GM18907 (cell line): ENCODE results near the gene CAMK2D.
A peak's percentile ranks its signal among the peaks of the same experiment; 100 is the strongest.
"Not testable (repeated sequence)": the region's sequence is repeated elsewhere in the genome, so short reads cannot be mapped to it uniquely, and the experiment has no call there.

Experiments used
- ATAC-seq: cut with Tn5 transposase; IDR thresholded peaks from one replicate; pipeline ENCODE4 v1.9.1; 2021; ENCODE audit warnings: mild to moderate bottlenecking, moderate library complexity; ENCODE audit not compliant: unreplicated experiment

CAMK2D gene

DNA sequence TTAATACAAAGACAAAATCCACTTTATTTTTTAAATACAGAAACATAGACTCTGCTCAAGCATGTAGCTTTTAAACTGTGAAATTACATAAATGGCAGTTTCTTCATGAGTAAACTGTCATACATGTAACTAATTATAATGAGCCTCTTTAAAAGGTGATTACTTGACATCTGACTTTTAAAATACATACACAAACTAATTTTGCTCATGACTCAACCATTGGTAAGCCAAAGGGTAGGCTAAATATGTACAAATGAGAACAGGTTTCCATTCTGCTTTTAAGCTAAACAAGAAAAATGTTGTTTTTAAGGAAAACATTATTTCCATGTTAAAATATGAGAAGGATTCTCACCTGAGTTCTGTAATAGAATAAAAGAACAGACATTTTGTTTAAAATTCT is 27.9 kb downstream of the CAMK2D start:
- ATAC-seq = no peak

DNA sequence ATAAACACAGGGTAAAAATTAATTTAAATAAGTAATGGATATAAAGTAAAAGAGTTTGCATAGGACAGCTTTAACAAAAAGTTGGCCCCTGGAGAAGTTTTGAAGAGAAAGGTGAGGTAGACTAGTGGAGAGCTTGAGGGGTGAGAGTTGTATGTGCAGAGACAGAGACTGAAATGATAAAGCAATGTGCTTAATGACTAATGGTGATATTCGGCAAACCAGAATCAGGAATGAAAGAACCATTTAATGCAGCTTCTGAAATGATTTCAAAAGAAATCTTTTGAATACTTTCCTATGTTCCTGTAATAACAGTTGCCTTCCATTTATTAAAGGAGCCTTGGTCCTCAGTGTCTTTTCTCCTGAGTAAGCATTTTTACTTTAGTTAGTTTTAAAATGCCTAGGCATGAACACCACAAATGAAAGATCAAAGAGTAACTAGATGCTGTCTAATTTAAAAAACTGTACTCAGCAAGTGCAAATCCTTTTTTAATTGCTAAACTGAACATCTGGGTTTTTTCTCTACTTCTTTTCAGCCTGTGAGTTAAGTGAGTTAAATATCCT is 28.5 kb downstream of the CAMK2D start:
- no peak for ATAC-seq

DNA sequence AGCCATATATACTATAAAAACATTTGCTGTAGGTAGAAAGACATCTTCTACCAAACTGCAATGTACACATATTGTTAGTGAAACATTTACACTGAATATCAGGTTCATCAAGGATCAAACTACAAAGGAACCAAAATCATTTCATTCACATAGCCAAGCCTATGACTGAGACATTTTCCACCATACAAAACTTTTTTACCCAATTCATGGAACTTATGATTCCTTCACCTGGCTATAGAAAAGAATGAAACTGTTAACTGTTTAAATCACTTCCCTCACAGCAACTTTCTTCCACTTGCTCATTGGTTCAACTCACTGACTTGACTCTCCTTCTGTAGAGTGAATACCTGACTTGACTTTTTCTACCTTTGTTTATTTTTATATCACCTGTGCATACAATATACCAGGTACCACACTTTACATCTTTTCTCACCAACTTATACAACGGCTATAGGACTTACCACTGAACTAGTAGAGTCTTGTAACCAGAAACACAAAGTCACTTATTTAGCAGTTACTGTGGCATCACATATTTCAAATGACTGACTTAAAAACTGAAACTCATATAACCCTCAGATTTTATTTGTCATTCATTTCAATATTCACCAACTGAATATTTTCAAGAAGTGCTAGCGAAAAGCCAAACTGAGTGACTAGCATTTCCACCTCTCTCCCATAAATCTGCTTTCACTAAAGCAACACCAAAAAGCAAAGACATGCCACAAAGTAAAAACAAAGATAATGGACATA is 30.9 kb downstream of the CAMK2D start:
- ATAC-seq = no peak

DNA sequence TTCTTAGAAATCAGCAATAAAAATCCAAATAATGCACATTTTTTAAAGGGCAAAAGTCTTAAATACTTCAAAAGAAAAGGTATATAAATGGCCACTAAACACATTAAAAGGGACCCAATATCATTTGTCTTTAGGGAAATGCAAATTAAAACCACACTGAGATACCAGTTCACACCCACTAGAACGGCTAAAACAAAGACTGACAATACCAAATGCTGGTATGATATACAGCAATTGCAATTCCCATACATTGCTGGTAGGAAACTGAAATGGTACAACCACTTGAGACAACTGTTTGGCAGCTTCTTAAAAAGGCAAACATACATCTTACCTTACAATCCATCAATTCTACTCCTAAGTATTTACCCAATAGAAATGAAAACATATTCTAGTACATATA is 33.7 kb downstream of the CAMK2D start:
- ATAC-seq = no peak

DNA sequence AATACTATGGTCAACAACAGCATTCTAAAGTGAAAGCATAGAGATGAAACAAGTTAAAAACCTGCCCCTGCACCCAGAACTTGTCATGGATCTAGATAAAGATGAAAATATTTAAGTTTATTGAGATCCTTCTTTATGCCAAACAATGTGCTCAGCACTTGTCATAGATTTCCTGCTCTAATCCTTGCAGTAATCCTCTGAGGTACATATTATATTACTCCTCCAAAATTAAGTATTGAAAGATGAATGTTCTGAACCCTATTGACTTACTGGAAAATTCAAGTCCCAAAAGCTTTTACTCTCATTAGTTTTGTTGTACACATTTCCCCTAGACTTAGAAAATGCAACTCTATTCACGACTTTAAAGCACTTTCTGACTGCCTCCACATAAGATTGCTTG is 35.6 kb downstream of the CAMK2D start:
- ATAC-seq = no peak

DNA sequence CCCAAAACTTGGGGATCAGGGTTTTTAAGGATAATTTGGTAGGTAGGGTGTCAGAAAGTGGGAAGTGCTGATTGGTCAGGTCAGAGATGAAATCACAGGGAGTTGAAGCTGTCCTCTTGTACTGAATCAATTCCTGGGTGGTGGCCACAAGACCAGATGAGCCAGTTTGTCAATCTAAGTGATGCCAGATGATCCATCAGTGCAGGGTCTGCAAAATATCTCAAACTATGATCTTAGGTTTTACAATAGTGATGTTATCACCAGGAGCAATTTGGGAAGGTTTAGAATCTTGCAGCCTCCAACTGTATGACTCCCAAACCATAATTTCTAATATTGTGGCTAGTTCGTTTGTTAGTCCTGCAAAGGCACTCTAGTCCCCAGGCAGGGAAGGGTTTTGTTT is 43.3 kb downstream of the CAMK2D start:
- no peak for ATAC-seq

DNA sequence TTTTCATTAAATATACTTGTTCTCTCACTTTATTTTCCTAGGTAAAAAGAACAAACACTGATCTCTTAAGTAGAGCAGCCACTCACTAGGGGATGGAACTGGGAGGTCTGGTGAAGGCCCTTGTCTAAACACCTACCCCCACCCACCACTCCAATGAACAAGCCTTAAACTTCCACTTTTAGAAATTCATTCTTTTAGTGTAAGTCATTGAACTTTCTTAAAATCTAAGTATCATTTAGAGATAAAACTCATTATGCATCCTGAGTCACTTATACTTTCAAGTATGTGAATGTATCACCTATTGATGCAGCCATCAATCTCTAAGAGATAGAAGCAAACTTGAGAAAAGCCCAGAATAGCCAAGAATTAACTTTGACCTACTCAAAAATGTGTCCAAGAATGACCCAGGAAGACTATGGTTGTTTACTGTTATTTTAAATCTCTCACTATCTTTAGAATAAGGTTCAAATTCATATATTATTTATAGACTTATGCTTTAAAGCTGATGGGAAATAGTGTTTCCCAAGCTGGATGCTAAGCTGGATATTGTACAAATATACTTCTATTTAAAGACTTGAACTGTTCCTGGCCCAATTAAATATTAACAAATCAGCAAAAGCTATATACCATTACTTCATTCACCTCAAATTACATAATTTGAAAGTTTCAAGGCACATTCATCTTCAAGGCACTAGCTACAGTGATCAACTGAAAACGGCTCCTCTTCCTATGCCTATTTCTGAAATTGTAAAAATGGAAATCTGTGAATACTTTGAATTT is 49.5 kb downstream of the CAMK2D start:
- no peak for ATAC-seq

DNA sequence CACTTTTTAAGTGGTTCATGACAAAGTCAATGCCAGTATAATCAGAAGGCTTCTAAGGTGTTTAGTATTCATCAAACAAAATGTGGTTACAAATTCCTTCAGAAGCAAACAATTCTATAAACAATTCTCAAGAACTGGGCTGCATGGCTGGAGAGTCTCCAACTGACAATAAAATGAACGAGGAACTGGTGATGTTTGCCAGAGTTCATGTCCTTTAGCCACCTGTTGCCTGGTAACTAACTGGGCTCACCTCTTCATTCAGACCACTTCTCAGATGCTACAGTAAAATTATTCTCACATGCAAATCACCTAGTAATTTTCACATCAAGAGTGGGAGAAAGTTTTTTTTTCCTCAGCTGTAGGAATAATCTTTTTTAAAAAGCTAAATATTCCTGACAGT is 53.3 kb downstream of the CAMK2D start:
- peak; percentile 77 for ATAC-seq

DNA sequence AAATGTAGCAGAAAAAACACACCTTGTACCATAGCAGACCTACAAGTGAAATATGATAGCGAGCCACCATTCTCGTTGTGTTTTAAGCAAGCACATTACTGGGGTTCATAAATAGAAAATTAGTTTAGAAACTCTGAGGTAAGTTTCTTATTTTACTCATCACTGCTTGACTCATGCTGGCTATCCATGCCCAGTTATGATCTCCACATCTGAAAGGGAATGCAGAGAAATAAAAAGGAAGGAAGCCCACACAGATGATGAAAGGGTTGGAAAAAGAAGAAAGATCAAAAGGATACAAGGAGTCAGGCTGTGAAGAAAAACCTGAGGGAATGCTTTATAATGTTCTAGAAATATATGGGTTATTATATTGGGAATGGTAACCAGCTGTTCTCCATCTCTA is 54.5 kb downstream of the CAMK2D start:
- no peak for ATAC-seq

DNA sequence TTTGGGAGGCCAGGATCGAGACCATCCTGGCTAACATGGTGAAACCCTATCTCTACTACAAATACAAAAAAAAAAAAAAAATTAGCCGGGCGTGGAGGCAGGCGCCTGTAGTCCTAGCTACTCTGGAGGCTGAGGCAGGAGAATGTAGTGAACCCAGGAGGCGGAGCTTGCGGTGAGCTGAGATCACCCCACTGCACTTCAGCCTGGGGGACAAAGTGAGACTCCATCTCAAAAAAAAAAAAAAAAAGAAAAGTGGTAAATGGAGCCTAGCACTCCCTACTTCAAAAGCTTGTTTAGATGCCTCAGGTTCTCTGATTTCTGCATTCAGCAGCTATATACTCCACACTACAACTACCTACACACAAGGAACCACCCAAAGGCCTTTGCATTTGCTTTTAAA is 56.4 kb downstream of the CAMK2D start:
- not testable (repeated sequence) for ATAC-seq

DNA sequence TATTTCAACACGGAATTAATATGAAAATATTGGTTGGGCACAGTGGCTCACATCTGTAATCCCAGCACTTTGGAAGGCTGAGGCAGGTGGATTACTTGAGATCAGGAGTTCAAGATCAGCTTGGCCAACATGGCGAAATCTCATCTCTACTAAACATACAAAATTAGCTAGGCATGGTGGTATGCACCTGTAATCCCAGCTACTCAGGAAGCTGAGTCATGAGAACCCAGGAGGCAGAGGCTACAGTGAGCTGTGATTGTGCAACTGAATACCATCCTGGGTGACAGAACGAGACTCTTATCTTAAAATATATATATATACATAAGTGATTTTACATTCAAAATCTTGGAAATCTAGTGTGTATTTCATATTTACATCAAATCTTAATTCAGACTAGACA is 58.9 kb downstream of the CAMK2D start:
- not testable (repeated sequence) for ATAC-seq

DNA sequence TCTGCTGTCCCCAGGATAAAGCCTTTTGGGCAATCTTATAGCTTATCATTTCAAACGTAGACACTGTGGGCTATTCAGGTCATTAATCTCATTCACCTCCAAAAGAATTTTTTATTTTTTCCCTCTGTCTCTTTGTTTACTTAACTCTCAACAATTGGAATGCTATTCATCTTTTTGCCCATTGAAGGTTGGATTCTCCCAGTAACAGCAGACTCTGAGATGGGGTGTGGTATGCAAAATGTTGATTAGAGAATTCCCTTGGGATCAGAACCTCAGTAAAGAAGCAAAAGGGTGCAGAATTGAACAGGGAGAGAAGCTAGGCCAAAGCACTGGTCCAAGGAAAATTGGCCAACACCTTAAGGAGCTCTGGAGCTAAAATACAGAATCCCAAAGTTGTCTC is 60.4 kb downstream of the CAMK2D start:
- no peak for ATAC-seq

DNA sequence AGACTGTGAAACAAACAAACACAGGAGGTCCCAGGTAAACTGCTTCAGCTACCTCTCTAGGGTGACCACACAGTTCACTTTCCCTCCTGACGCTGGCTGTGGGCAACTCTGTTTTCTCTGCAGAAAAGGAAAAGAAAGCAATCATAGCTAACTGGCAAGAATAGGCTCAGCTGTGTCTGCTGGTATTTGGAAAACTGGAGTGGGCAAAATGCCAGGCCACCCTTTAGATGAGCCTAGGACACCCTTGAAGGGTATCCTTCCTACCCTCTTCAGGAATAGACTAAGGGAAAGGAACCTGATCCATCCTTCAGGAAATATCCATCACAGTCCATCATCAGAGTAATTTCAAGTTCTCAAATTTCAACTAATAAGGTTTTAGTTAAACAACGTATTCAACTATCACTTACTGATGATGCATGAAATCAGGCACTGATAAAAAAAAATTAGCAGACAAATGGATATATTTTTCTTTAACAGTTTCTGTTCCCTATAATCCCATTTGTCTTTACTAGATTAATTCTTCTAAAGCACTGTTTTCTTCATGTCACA is 60.9 kb downstream of the CAMK2D start:
- ATAC-seq = no peak

DNA sequence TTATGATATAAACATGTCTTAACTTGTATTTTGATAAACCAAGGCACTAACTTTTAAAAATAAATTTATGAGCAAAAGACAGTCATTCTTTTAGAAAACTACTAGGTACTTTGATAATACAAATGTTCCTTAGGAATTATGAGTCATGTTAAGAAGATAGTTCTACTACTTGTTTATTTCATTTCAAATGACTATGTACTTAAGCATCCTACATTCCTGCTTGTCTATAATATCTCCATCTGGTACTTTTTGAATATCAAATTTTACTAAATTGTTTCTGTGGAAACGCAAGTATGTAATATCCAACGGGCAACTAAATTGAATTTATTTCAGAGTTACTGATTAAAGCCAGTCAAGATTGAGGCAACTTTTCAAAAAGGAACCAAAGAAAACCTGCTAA is 61.8 kb downstream of the CAMK2D start:
- no peak for ATAC-seq

DNA sequence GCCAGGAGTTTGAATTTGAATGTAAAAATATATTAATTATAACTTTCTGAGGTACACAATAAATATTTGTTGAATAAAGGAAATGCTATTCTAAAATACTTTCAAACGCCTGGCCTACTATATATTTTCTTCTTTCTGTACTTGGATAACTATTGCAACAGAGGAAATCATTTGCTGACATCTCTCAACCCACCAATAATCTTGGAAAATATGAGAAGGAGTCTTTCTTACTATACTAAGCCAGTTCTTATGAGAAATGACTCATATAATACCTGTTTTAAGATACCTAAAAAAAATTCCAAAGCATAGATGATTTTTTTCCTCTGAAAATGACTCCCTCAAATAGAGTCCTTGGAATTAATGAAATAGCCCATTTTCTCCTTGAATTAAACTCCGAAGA is 64.1 kb downstream of the CAMK2D start:
- no peak for ATAC-seq

DNA sequence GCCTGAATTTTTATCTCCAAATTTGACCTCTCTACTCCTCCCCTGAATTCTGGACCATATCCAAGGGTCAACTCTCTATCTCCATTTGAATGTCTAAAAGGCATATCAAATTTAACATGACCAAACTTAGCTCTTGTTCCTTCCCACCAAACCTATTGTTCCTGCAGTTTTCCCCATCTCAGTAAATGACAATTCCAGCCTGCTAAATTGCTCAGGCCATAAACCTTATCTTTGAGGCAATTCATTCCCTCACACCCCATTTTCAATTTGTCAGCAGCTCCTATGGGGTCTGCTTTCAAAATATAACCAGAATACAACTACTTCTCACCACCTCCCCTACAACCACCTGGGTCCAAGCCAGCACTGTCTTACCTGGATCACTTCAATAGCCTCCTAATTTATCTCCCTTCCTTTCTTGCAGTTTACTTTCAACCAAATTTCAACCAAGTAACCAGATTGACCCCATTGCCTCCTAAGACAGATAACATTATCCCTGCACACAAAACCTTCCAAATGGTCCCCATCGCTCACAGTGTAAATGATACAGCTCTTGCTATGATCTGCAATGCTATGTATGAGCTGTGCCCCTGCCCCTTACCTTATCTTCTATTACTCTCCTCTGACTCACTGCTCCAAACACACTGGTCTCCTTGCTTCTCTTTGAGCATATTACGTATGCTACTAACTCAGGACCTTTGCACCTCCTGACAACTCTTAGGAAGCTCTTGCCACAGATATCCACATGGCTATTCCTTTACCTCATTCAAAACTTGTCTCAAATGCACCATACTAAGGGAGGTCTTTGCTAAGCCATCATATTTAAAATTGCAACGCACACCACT is 66.0 kb downstream of the CAMK2D start:
- ATAC-seq = no peak

DNA sequence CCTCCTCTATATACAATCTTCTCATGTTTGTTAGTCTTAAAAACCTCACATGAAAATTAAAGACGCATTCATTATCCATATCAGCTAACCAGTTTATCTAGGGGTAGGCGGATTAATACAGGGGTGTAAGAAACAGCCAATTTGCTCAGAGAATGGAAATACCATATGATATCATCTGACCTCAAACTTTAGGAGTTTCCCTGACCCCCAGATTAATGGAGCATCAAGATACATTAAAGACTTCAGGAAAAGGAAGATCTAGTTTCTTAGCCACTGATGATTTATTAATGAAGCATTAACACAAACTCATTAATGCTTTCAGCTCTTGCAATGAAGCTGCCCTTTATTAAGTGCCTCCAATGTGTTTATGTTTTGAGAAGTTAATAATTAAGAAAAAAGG is 67.5 kb downstream of the CAMK2D start:
- no peak for ATAC-seq

DNA sequence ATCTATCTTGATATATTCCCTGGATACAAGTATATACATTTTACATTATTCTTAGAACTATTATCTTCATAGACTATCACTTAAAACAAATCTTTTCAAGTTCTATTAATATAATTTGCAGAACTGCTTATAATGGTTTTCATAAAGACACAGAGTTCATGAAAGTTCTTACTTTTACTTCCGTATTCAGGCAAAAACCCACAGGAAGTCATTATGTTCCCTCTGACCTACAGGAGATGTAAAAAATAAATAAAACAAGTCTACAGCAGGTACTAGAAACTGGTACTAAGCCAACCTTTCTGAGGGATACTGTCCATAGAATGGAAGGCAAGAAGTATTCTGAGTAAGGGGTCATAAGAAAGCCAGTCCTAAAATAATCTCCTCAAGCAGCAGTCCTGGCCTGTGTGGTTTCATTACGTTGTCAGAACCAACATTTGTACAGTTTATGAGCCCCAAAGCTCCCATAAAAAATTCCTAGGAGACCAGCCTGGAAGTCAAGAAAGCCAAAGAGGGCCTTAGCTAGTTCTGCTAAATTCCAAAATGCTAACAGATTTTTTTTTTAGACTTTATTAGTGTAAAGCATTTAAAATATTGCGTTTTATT is 68.6 kb downstream of the CAMK2D start:
- peak; percentile 94 for ATAC-seq

DNA sequence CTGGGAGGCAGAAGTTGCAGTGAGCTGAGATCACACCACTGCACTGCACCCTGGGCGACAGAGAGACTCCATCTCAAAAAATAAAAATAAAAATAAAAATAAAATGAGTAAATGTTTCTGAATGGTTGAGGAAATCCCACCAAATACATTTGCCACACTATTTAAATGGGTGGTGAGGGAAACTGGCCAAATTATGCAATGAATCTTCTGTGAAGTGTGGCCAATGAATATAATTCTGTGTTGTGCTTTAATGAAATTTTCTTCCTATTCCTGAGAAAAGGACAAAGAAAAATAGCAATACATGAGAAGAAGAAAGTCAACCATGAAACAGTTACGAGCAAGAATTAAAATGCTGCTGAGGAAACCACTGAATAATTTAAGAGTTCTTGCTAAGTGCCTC is 69.9 kb downstream of the CAMK2D start:
- ATAC-seq = no peak

DNA sequence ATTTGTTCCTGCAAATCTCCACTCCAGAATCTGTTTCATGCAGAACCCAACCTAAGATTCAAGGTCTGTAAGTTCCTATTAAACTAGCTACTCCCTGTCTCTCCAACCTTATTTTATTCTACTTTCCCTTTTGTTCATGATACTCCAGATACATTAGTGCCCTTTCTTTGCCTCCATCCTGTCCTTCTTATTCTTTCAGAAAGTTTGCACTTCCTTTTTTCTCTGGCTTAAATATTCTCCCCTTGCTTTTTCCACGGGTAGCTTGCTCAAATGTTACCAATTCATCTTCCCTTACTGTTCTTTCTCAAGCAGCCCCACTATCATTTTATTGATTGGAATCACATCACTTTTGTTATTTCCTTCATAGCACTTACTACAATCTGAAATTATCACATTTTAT is 72.1 kb downstream of the CAMK2D start:
- no peak for ATAC-seq
